GM19239 (cell line): ENCODE data around the gene MRPS12.
A peak's percentile ranks its signal among the peaks of the same experiment; 100 is the strongest.
"Not testable (repeated sequence)": the region's sequence is repeated elsewhere in the genome, so short reads cannot be mapped to it uniquely, and the experiment has no call there.

Experiments
- DNase-seq: peaks from one replicate; pipeline ENCODE4 v3.0.0; 2011; ENCODE audit warnings: low spot score; ENCODE audit not compliant: insufficient read length
- FAIRE-seq: peaks from 2 replicates; lab custom pipeline; 2011; peaks lifted over from hg19 to GRCh38; lab: Jason Lieb, UNC

Gene MRPS12

DNA sequence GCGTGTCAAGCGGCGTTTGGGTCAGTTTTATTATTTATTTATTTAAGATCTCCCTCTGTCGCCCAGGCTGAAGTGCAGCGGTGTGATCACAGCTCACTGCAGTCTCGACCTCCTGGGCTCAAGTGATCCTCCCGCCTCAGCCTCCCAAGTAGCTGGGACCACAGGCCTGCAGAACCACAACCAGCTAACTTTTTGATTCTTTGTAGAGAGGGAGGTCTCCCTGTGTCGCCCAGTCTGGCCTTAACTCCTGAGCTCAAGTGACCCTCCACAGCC lies 713 bp downstream of the MRPS12 start:
- FAIRE-seq (no peak), DNase-seq (no peak)

DNA sequence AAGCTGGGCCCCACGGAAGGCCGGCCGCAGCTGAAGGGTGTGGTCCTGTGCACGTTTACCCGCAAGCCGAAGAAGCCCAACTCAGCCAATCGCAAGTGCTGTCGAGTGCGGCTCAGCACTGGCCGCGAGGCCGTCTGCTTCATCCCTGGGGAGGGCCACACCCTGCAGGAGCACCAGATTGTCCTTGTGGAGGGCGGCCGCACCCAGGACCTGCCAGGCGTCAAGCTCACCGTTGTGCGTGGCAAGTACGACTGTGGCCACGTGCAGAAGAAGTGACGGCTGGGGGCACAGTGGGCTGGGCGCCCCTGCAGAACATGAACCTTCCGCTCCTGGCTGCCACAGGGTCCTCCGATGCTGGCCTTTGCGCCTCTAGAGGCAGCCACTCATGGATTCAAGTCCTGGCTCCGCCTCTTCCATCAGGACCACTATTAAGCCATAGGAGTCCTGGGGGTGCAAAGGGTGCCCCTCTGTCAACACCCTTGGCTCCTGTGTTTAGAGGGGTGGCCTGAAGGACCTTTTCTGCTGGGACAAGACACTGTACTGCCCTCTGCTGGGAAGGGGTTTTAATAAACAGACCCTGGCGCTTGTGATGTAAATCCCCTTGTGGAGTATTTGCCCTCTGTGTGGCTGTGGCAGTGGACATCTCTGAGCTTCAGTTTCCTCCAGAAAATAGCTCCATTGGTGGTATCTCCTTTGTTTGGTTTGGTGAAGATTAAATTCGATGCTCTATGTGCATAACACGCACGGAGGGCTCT lies 1.9 kb downstream of the MRPS12 start:
- DNase-seq (no peak), FAIRE-seq (peak; percentile 66)

DNA sequence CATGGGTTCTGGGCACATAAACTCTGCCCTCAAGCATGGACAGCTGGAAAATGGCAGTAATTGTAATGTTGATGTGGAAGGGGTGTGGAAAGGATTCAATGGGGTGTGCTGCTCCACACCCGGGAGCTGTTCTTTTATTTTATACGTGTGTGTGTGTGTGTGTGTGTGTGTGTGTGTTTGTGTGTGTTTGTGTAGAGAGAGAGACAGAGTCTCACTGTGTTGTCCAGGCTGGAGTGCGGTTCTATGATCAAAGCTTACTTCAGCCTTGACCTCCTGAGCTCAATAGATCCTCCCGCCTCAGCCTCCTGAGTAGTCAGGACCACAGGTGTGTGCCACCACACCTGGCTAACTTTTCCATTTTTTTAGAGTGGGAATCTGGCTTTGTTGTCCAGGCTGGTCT lies 2.8 kb downstream of the MRPS12 start:
- FAIRE-seq (no peak), DNase-seq (no peak)

DNA sequence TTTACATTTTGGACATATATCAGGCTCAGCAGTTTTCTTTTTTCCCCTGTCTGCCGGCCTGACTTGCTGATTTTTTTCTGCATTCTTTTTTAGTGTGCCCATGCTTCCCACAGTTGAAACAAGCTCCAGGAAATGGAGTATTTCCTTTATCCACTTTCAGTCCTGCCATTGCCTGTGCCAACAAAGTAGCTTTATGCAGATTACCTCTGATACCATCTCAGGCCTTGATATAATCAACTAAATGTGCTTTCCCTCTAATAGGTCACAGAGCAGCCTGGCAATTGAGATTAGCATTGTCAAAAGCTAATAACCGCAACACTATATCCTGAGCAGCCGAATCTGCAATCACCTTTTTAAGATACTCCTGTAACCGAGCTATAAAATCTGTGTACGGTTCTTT lies 9.2 kb downstream of the MRPS12 start:
- no peak for DNase-seq
- FAIRE-seq = no peak

DNA sequence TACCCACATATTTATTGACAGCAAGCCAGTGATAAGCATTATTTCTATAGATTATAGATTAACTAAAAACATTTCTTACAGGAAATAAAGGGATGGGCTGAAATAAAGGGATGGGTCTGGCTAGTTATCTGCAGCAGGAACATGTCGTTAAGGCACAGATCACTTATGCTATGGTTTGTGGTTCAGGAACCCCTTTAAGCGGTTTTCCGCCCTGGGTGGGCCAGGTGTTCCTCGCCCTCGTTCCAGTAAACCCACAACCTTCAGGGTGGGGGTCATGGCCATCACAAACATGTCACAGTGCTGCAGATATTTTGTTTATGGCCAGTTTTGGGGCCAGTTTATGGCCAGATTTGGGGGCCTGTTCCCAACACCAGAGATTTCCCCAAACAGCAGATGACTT lies 10.7 kb downstream of the MRPS12 start:
- DNase-seq, FAIRE-seq: not testable (repeated sequence)

DNA sequence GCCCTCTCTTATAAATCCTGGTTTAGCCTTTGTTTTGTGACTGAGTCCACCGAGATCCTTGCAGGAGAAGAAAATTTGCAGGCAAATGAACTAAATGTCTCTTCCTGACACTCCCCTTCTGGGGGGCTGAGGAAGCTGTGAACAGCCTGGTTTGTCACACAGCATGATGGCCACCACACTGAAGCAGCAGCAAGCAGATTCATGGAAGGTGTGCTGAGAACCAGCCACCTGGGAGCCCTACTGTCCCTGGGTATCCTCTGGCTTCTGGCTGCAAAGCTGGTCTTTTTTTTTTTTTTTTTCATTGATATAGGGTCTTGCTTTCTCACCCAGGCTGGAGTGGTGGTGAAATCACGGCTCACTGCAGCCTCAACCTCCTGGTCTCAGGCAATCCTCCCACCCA lies 11.2 kb downstream of the MRPS12 start:
- FAIRE-seq = no peak
- no peak for DNase-seq

DNA sequence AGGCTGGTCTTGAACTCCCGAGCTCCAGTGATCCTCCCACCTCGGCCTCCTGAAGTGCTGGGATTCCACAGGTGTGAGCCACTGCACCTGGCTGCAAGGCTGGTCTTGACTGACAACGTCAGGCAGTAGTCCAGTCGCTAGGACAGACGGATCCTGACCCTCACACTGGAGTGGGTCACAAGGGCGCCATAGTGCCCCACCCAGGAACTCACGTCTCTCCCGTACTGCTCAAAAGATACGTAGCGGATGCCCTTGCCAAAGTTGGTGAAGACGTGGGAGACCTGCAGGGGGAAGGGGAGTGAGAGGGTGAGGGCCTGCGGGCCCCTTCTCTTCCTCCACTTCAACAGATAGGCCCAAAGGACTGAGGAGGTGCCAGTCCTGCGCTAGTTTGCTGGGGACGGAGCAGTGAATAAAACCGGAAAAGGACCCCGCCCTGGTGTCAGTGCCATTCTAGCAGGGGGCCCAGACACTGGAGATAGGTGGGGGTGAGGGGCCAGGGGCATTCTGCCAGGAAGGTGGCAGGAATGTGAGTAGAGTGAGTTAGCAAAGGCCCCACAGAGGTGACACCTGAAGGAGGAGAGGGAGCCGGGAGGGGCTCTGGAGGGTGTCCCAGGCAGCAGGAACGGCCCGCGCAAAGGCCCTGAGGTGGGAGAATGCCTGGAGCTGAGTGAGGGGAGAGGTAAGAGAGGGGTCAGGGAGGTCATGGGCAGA lies 11.9 kb downstream of the MRPS12 start:
- DNase-seq (no peak), FAIRE-seq (no peak)

DNA sequence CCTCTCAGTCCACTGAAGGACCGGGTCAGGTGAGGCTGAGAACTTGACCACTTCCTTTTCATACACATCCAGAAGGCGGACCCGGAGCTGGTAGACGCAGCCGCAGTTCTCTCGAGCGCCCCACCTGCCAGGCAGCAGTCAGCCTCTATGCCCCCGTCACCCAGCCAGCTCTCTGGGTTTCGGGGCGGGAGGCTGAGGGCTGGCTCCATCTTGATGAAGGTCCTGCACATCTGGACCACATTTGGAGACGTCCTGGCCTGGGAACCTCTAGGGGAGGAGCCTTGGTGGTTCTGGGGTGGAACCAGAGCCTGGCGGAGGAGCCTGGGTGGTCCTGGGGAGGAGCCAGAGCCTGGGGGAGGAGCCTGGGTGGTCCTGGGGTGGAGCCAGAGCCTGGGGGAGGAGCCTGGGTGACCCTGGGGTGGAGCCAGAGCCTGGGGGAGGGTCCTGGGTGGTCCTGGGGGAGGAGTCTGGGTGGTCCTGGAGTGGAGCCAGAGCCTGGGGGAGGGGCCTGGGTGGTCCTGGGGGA lies 14.3 kb downstream of the MRPS12 start:
- DNase-seq (no peak), FAIRE-seq (no peak)

DNA sequence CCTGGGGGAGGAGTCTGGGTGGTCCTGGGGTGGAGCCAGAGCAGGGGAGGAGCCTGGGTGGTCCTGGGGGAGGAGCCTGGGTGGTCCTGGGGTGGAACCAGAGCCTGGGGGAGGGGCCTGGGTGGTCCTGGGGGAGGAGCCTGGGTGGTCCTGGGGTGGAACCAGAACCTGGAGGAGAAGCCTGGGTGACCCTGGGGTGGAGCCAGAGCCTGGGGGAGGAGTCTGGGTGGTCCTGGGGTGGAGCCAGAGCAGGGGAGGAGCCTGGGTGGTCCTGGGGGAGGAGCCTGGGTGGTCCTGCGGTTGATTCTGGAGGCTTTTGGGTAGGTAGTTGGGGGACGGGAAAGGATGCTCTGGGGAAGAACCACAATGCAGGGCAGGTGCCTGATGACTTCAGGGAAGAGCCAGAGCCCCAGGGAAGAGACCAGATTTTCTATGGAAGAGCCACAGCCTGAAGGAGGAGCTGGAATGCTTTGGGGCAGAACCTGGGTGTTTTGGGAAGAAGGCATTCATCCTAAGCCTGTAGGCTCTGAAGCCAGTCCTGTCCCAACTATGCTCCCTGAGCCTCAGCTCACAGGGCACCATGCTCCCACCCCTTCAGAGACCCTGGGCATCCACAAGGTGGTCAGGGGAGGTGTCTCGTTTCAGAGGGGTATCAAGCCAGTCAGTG lies 15.0 kb downstream of the MRPS12 start:
- FAIRE-seq (no peak), DNase-seq (no peak)

DNA sequence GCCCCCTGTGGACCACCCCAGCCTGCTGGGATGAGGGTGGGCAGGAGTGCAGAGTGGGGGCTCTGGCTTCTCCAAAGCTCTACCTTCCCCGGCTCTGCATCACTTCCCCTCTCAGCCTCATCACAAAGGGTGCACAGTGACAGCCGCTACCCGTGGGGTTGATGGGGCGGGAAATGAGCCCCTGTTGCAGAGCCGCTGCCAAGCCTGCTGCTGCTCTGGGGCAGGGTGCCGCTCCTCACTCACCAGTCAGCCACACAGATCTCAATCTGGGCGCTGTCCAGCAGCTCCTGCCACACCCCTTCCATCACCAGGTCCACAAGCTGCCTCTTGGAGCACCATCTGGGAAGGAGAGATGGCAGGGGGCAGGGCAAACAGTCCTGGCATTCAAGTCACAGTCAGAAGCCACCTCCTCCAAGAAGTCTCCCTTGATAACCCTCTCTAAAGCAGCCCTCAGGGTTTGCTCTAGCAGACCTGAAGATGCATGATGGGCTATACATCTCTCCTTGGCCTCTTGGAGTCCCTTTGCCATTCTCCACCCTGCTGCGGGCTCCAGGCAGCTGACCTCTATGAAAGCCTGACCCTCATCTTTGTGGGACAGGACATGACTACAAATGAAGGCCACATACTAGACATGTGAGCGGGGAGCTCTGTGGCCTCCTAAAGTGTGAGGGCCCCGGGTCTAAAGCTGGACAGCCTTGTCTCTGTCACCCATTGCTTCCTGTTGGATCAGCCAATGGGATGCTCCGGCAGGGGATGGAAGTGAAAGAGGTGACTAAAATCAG lies 15.7 kb downstream of the MRPS12 start:
- no peak for DNase-seq
- FAIRE-seq = no peak

DNA sequence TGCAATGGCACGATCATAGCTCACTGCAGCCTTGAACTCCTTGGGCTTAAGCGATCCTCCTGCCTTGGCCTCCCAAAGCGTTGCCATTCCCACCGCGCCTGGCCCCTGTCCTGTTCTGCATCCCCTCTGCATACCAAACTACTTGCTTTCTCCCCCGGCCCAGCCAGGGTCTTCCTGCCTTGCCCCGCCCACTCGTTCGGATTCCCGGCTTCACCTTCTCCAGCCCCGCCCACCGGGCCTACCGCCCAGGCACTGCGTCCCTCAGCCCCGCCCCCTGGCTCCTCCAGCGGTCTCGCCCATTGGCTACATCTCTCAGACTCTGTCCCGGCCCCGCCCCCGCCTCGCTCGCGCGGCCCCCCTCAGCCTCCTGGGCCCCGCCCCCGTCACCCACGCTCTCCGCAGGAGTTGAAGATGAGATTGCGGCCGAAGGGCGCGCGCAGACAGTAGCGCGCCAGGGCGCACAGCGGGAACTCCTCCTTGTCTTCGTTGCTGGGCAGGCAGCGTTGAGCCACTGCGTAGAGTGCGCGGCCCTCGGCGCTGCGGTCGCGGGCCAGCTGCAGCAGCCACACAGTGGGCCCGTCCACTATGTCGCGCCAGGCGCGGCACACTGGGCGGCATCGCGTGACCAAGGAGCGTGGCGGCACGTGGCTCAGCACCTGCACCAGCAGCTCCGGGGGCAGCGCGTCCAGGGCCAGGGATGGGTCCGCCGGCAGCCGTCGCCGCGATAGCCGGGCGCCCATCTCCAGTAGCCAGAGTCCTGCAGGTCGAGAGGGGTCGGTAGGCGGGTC lies 19.0 kb downstream of the MRPS12 start:
- FAIRE-seq (peak; percentile 26), DNase-seq (peak; percentile 53)

DNA sequence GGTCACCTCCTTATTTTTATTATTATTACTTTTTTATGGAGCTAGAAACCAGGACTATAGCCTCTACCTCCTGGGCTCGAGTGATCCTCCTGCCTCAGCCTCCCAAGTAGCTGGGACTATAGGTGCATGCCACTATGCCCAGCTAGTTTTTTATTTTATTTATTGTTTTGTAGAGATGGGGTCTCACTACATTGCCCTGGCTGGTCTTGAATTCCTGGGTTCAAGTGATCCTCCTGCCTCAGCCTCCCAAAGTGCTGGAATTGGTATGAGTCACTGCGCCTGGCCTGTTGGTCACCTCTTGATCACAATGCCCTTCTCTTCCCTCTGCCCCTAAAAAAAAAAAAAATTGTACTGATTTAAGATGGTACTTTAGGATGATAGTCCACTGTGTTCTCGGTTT lies 20.4 kb downstream of the MRPS12 start:
- DNase-seq (no peak), FAIRE-seq (no peak)

DNA sequence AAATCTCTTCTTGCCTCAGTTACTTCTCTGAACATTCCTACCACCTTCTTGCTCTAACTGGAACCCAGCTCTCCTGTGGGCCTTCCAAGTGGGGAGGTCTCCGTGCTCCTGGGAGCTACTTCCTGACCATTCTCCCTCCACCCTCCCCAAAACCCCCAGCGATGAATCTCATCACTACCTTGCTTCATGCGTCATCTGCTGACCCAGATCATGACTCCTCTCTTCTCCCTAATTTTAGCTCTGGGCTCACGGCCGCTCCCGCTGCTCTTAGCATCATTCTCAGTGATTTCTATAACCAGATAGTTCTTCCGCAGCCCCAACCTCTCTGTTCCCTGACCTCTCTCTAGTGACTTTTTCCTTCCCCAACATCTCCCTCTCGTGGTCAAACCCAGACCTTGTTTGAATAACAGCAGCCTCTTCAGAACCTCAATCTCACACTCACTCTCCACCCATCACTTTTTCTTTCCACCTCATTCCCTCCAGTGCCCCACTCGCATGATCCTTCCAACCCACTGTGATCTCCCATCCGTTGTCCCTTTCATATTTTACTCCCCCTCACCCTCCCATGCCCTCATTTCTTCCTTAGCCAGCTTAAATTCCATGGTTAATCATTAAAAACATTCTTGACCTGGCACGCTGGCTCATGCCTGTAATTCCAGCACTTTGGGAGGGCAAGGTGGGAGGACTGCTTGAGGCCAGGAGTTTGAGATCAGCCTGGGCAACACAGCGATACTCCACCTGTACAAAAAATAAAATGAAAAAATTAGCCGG lies 21.8 kb downstream of the MRPS12 start:
- DNase-seq = peak; percentile 32
- peak; percentile 80 for FAIRE-seq

DNA sequence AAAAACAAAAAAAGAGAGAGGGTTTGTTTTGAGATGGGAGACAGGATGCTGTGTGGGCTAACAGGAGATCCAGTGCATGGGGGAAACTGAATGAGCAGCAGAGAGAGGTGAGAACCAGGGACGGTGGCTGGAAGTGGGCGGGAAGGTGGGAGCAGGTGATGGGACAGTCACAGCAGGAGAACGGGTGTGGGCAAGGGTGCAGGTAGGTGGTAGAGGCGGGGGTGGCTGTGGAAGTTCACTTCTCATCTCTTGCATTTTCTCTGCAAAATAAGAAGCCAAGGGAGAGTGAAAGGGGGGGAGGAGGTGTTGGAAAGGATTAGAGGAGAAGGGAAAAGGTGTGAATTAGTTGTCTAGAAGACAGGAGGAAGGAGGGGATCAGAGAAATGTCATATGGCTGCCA lies 22.9 kb downstream of the MRPS12 start:
- DNase-seq (no peak), FAIRE-seq (no peak)

DNA sequence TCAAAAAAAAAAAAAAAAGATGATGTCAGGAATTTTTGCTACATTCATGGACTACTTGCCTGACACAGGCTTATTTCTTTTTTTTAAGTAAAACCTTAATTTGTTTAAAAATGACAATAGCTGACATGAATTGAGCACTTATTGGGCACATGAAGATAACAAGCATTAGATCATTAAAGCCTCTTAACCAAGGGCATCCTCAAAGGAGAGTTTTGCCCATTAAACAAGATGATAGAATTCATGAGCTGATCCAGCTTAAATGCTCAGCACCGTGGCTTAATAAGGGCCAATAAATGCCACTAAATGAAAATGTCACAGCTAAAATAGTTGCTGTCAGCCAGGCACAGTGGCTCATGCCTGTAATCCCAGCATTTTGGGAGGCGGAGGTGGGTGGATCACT lies 25.5 kb downstream of the MRPS12 start:
- no peak for DNase-seq
- no peak for FAIRE-seq

DNA sequence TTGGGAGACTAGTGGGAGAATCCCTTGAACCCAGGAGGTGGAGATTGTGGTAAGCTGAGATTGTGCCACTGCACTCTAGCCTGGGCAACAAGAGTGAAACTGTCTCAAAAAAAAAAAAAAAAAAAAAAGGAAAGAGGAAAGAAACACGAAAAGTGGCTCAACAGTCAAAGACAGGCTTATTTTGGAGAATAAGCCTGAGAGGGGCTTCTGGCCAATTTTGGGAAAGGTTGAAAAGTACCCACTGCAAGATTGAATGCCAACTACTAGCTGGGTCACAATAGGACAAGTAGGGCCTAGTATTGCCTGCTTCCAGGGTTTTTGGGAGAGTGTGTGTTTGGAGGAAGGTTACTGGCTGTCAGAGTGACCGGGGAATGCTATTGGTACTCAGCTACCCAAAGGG lies 27.6 kb downstream of the MRPS12 start:
- DNase-seq (no peak), FAIRE-seq (no peak)

DNA sequence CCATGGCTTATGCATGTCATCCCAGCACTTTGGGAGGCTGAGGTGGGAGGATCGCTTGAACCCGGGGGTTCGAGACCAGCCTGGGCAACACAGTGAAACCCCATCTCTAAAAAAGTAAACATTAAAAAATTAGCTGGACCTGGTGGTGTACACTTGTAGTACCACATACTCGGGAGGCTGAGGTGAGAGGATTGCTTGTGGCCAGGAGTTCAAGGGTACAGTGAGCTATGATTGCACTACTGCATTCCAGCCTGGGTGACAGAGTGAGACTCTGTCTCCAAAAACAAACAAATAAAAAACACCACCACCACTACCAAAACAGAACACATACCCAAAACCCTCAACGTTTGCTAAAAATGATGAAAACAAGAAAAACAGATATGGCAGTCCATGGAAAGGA lies 28.9 kb downstream of the MRPS12 start:
- DNase-seq (no peak), FAIRE-seq (no peak)

DNA sequence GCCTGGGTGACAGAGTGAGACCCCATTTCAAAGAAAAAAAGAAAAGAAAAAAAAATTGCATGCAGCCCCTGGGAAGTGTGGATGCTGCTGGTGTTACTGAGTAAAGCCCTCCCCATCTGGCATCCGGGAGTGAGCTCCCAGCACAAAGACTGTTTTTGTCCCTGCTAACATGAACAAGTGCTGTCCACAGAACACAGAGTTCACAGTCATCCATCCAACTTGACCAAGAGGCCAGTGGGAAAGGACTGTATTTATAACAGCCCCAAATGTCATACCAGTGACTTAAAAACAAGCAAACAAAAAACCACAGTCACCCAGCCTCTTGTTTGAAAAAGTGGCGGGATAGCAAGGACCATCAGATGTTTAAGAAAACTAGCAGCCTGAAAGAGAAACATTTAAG lies 34.0 kb downstream of the MRPS12 start:
- FAIRE-seq (no peak), DNase-seq (no peak)

DNA sequence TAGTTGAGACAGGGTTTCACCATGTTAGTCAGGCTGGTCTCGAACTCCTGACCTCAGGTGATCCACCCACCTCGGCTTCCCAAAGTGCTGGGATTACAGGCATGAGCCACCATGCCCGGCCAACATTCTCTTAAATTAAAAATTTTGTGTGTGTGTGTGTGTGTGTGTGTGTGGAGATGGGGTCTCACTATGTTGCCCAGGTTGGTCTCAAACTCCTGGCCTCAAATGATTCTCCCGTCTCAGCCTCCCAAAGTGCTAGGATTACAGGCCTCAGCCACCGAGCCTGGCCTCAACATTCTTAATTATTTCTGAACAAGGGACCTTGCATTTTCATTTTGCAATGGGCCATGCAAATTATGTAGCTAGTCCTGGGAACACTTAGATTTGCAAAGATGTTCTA lies 35.4 kb downstream of the MRPS12 start:
- not testable (repeated sequence) for DNase-seq, FAIRE-seq
